Nephron (organoid): ENCODE measurements around the gene WLS.

Experiments used
- H3K27ac Mint-ChIP-seq, 3 experiments: 2 replicates each; pipeline ENCODE4 v1.8.0; 2020; ENCODE audit warnings: mixed read lengths in 3 of 3, mild to moderate bottlenecking in 2 of 3, moderate library complexity in 1 of 3
- H3K27me3 Mint-ChIP-seq: 2 replicates; pipeline ENCODE4 v1.8.0; 2021; ENCODE audit warnings: low read depth, mild to moderate bottlenecking, moderate library complexity, mixed read lengths
- H3K36me3 Mint-ChIP-seq: 2 replicates; pipeline ENCODE4 v1.8.0; 2020; ENCODE audit warnings: low read depth, mixed read lengths
- H3K4me1 Mint-ChIP-seq: 2 replicates; pipeline ENCODE4 v1.8.0; 2020; ENCODE audit warnings: mixed read lengths
- H3K4me3 Mint-ChIP-seq, 3 experiments: 2 replicates each; pipeline ENCODE4 v1.8.0; 2020; ENCODE audit warnings: mild to moderate bottlenecking in 3 of 3, mixed read lengths in 3 of 3, moderate library complexity in 2 of 3
- H3K9me3 Mint-ChIP-seq: 2 replicates; pipeline ENCODE4 v1.8.0; 2020; ENCODE audit warnings: mixed read lengths
- CTCF ChIP-seq, 3 experiments: fragments of 200-600 bp; sonication (generic); IDR thresholded peaks; one replicate each; pipeline ENCODE4 v1.5.0; 2021; ENCODE audit warnings: antibody characterized with exemption in 3 of 3; ENCODE audit not compliant: unreplicated experiment in 3 of 3

WLS gene

DNA sequence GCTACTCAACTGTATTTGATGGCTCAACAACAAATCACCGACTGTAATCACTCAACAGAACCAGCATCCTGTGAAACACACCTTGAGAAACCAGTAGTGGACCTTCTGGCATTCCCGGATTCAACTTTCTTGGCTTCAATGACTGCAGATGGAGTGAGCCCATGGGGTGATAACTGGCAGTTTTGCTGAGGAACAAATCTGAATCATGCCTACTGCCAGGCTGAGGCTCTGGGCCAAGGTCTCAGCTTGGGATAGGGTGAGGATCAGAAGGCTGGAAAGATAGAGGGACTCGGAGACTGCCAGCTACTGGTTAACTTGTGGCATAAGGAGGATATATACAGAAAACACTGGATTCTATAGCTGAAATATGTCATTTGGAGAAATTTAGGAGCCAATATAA lies 118.4 kb downstream of the WLS start:
- no peak for TF ChIP-seq CTCF (IDR thresholded peaks at IDR 0.05; ENCODE audit: unreplicated experiment in 3 of 3)
- H3K4me3 Mint-ChIP-seq: no peak overlapping the region
- no peaks in the 10 kb centered on the region for H3K9me3 Mint-ChIP-seq
- peaks cover 6% of the 10 kb centered on the region for H3K36me3 Mint-ChIP-seq
- no peak overlapping the region for H3K27ac Mint-ChIP-seq
- H3K27me3 Mint-ChIP-seq: no peaks in the 10 kb centered on the region
- H3K4me1 Mint-ChIP-seq: peaks cover 27% of the 10 kb centered on the region

- Mint-ChIP-seq H3K27ac (peak overlapping the region in 1 of 3 experiments; percentile 70), H3K9me3 (no peaks in the 10 kb centered on the region), H3K27me3 (no peaks in the 10 kb centered on the region), H3K4me1 (peaks cover 27% of the 10 kb centered on the region), H3K36me3 (peaks cover 6% of the 10 kb centered on the region), H3K4me3 (no peak overlapping the region)
- TF ChIP-seq CTCF (IDR thresholded peaks at IDR 0.05; ENCODE audit: unreplicated experiment in 3 of 3): no peak
Measured at GRCh38 chr1:68112835-68113243, 119.5 kb downstream of the WLS start.

DNA sequence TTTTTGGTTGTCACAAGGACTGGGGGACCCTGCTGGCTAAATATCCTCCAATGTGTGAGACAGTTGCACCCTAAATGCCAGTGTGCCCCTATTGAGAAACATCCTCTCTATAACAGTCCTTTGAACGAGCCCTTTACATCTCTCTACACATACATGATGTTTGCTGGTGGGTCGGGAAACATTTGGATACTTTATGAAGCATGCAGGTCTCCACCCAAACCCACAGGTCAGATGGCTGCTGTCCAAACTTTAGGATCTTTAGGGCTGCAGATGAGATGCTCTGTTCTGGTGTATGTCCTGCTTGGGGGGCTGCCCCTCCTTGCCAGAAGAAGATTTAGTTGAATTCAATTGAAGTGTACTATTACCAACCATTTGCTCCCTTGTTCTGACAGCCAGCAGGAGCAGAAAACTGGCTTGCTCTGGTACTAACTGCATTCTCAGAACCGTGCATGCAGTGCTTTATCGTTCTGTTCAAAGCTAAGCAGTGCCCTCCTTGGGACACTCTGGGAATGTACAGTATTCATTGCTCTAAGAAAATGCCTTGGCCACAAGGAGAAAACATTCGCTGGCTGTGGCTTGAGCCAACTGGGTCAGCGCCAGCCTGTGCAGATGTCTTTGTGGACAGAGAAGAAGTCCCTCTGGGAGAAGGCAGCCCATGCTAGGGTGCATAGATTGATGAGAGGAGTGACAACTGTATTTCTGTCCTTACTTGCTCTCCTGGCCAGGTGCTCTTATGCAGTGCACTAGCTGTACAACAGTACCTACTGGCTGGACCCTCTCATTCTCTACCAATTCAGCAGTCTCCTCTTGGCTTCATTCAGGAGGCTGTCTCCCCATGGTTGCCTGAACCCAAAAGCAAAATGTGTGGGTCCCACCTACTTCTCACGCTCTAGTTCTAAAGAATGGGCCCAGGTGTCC lies 120.5 kb downstream of the WLS start:
- Mint-ChIP-seq H3K27ac (peak overlapping the region; percentile 20 to 75 (median 70)), H3K9me3 (no peaks in the 10 kb centered on the region), H3K4me3 (no peak overlapping the region), H3K4me1 (peaks cover 22% of the 10 kb centered on the region), H3K36me3 (peaks cover 6% of the 10 kb centered on the region), H3K27me3 (no peaks in the 10 kb centered on the region)
- peak; percentile 62 to 73 (median 72) for TF ChIP-seq CTCF (IDR thresholded peaks at IDR 0.05; ENCODE audit: unreplicated experiment in 3 of 3)

GRCh38 chr1:68107771-68108170 lies 124.6 kb downstream of the WLS start:
- Mint-ChIP-seq H3K27me3 (no peaks in the 10 kb centered on the region), H3K27ac (no peak overlapping the region), H3K36me3 (peaks cover 10% of the 10 kb centered on the region), H3K9me3 (no peaks in the 10 kb centered on the region), H3K4me3 (no peak overlapping the region), H3K4me1 (peaks cover 35% of the 10 kb centered on the region)
- no peak for TF ChIP-seq CTCF (IDR thresholded peaks at IDR 0.05; ENCODE audit: unreplicated experiment in 3 of 3)

GRCh38 chr1:68103884-68104554 lies 128.3 kb downstream of the WLS start:
- Mint-ChIP-seq H3K27ac (no peak overlapping the region), H3K4me1 (peaks cover 18% of the 10 kb centered on the region), H3K27me3 (no peaks in the 10 kb centered on the region), H3K4me3 (no peak overlapping the region), H3K36me3 (peaks cover 4% of the 10 kb centered on the region), H3K9me3 (no peaks in the 10 kb centered on the region)
- no peak for TF ChIP-seq CTCF (IDR thresholded peaks at IDR 0.05; ENCODE audit: unreplicated experiment in 3 of 3)
